A549 (cell line): Measurements from ENCODE around the gene RNPS1.

Source experiments
- EP300 ChIP-seq, 2 experiments: fragments of >200 bp; sonication (Bioruptor Twin); formaldehyde crosslinking; IDR thresholded peaks; 2 replicates in 1 of 2; 3 replicates in 1 of 2; pipeline ENCODE4 v1.6.1; 2016 to 2017
- ESRRA ChIP-seq: fragments of 150-350 bp; IDR thresholded peaks from 2 replicates; pipeline ENCODE4 v1.6.1; 2014; ENCODE audit warnings: mild to moderate bottlenecking, low read length, borderline replicate concordance
- POLR2AphosphoS2 ChIP-seq: conservative IDR thresholded peaks from 2 replicates; pipeline ENCODE4 v1.6.1; 2012; ENCODE audit warnings: low read length, improper control_type of control experiment, inconsistent platforms
- TF ChIP-seq, protein P1 (sequence below): fragments of >200 bp; sonication (Bioruptor Twin); formaldehyde crosslinking; IDR thresholded peaks from 3 replicates; pipeline ENCODE4 v1.5.1; 2016
- TF ChIP-seq, protein P2 (sequence below): fragments of >200 bp; sonication (Bioruptor Twin); formaldehyde crosslinking; IDR thresholded peaks from 3 replicates; pipeline ENCODE4 v1.6.1; 2016
- TF ChIP-seq, protein P3 (sequence below): fragments of 200-600 bp; sonication (generic); IDR thresholded peaks from 2 replicates; pipeline ENCODE4 v1.6.1; 2016; ENCODE audit warnings: antibody characterized with exemption, mild to moderate bottlenecking, moderate library complexity

DNA sequence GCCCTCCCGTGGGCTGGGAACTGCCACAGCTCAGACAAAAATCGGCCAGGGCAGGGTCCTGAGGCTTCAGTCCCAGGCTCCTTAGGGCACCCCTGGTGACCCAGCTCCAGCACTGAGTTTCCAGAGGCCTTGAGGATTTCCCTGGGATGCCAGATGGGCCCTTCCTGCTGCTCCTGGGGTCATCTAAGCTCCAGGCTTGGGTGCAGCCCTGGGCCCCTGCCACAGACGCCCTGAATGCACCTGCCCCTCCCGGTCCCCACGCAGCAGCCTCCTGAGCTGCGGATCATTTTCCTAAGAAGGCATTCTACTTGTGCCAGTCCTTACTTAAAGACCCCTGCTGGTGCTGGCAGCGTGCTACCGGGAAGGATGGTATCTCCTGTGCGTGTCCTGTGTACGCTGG, 6.0 kb upstream of the RNPS1 start:
- TF ChIP-seq, protein P1, sequence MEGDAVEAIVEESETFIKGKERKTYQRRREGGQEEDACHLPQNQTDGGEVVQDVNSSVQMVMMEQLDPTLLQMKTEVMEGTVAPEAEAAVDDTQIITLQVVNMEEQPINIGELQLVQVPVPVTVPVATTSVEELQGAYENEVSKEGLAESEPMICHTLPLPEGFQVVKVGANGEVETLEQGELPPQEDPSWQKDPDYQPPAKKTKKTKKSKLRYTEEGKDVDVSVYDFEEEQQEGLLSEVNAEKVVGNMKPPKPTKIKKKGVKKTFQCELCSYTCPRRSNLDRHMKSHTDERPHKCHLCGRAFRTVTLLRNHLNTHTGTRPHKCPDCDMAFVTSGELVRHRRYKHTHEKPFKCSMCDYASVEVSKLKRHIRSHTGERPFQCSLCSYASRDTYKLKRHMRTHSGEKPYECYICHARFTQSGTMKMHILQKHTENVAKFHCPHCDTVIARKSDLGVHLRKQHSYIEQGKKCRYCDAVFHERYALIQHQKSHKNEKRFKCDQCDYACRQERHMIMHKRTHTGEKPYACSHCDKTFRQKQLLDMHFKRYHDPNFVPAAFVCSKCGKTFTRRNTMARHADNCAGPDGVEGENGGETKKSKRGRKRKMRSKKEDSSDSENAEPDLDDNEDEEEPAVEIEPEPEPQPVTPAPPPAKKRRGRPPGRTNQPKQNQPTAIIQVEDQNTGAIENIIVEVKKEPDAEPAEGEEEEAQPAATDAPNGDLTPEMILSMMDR: no peak
- TF ChIP-seq, protein P2, sequence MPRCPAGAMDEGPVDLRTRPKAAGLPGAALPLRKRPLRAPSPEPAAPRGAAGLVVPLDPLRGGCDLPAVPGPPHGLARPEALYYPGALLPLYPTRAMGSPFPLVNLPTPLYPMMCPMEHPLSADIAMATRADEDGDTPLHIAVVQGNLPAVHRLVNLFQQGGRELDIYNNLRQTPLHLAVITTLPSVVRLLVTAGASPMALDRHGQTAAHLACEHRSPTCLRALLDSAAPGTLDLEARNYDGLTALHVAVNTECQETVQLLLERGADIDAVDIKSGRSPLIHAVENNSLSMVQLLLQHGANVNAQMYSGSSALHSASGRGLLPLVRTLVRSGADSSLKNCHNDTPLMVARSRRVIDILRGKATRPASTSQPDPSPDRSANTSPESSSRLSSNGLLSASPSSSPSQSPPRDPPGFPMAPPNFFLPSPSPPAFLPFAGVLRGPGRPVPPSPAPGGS: no peak
- no peak for TF ChIP-seq ESRRA
- TF ChIP-seq, protein P3, sequence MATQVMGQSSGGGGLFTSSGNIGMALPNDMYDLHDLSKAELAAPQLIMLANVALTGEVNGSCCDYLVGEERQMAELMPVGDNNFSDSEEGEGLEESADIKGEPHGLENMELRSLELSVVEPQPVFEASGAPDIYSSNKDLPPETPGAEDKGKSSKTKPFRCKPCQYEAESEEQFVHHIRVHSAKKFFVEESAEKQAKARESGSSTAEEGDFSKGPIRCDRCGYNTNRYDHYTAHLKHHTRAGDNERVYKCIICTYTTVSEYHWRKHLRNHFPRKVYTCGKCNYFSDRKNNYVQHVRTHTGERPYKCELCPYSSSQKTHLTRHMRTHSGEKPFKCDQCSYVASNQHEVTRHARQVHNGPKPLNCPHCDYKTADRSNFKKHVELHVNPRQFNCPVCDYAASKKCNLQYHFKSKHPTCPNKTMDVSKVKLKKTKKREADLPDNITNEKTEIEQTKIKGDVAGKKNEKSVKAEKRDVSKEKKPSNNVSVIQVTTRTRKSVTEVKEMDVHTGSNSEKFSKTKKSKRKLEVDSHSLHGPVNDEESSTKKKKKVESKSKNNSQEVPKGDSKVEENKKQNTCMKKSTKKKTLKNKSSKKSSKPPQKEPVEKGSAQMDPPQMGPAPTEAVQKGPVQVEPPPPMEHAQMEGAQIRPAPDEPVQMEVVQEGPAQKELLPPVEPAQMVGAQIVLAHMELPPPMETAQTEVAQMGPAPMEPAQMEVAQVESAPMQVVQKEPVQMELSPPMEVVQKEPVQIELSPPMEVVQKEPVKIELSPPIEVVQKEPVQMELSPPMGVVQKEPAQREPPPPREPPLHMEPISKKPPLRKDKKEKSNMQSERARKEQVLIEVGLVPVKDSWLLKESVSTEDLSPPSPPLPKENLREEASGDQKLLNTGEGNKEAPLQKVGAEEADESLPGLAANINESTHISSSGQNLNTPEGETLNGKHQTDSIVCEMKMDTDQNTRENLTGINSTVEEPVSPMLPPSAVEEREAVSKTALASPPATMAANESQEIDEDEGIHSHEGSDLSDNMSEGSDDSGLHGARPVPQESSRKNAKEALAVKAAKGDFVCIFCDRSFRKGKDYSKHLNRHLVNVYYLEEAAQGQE: no peak
- TF ChIP-seq EP300 (IDR thresholded peaks at IDR 0.05): no peak
- TF ChIP-seq POLR2AphosphoS2: no peak
